ENCODE results near the gene ATP10D. TPM values are rescaled to one million over a fixed set of nuclear protein-coding genes. Genes with fewer than 3 reads are reported as not detected.
"Not testable (repeated sequence)": the region's sequence is repeated elsewhere in the genome, so short reads cannot be mapped to it uniquely, and the experiment has no call there.

The ATP10D gene
- total RNA-seq, 1 donor from 2014 or later = 13.9 TPM

- H3K36me3 ChIP-seq (ENCODE audit: control insufficient read depth, insufficient read depth, low read length) = no peaks in the 10 kb centered on the region
- no peak overlapping the region for H3K4me3 ChIP-seq (ENCODE audit: low read depth, low read length)
- H3K27me3 ChIP-seq (ENCODE audit: control insufficient read depth, insufficient read depth, low read length) = no peaks in the 10 kb centered on the region
- TF ChIP-seq CTCF (IDR thresholded peaks at IDR 0.05; ENCODE audit: insufficient read depth, low read length, poor library complexity, severe bottlenecking) = no peak
- DNase-seq (ENCODE audit: low read depth) = peak; percentile 82
Measured at GRCh38 chr4:47525154-47525819, 40.2 kb downstream of the ATP10D start.

GRCh38 chr4:47526281-47526680, 41.2 kb downstream of the ATP10D start:
- no peak for DNase-seq (ENCODE audit: low read depth)
- Histone ChIP-seq H3K4me3 (ENCODE audit: low read depth, low read length) (no peak overlapping the region), H3K36me3 (ENCODE audit: control insufficient read depth, insufficient read depth, low read length) (no peaks in the 10 kb centered on the region), H3K27me3 (ENCODE audit: control insufficient read depth, insufficient read depth, low read length) (no peaks in the 10 kb centered on the region)
- TF ChIP-seq CTCF (IDR thresholded peaks at IDR 0.05; ENCODE audit: insufficient read depth, low read length, poor library complexity, severe bottlenecking) = no peak

- H3K36me3 ChIP-seq (ENCODE audit: control insufficient read depth, insufficient read depth, low read length); H3K27me3 ChIP-seq (ENCODE audit: control insufficient read depth, insufficient read depth, low read length); DNase-seq (ENCODE audit: low read depth); H3K4me3 ChIP-seq (ENCODE audit: low read depth, low read length): not testable (repeated sequence)
Measured at GRCh38 chr4:47528646-47529045, 43.6 kb downstream of the ATP10D start.

GRCh38 chr4:47530801-47531200, 45.7 kb downstream of the ATP10D start:
- no peaks in the 10 kb centered on the region for H3K36me3 ChIP-seq (ENCODE audit: control insufficient read depth, insufficient read depth, low read length)
- no peak for DNase-seq (ENCODE audit: low read depth)
- no peaks in the 10 kb centered on the region for H3K27me3 ChIP-seq (ENCODE audit: control insufficient read depth, insufficient read depth, low read length)
- no peak overlapping the region for H3K4me3 ChIP-seq (ENCODE audit: low read depth, low read length)
- TF ChIP-seq CTCF (IDR thresholded peaks at IDR 0.05; ENCODE audit: insufficient read depth, low read length, poor library complexity, severe bottlenecking) = no peak

GRCh38 chr4:47531241-47531953, 46.3 kb downstream of the ATP10D start:
- H3K4me3 ChIP-seq (ENCODE audit: low read depth, low read length) = no peak overlapping the region
- H3K36me3 ChIP-seq (ENCODE audit: control insufficient read depth, insufficient read depth, low read length) = no peaks in the 10 kb centered on the region
- H3K27me3 ChIP-seq (ENCODE audit: control insufficient read depth, insufficient read depth, low read length) = no peaks in the 10 kb centered on the region
- peak; percentile 79 for DNase-seq (ENCODE audit: low read depth)
- no peak for TF ChIP-seq CTCF (IDR thresholded peaks at IDR 0.05; ENCODE audit: insufficient read depth, low read length, poor library complexity, severe bottlenecking)

GRCh38 chr4:47531954-47532321, 46.9 kb downstream of the ATP10D start:
- no peak overlapping the region for H3K4me3 ChIP-seq (ENCODE audit: low read depth, low read length)
- TF ChIP-seq CTCF (IDR thresholded peaks at IDR 0.05; ENCODE audit: insufficient read depth, low read length, poor library complexity, severe bottlenecking) = no peak
- DNase-seq (ENCODE audit: low read depth) = no peak
- no peaks in the 10 kb centered on the region for H3K27me3 ChIP-seq (ENCODE audit: control insufficient read depth, insufficient read depth, low read length)
- no peaks in the 10 kb centered on the region for H3K36me3 ChIP-seq (ENCODE audit: control insufficient read depth, insufficient read depth, low read length)

Data from kidney epithelial cell (primary cell).